ENCODE results near the gene SESTD1. TPM values are rescaled to one million over a fixed set of nuclear protein-coding genes. Genes with fewer than 3 reads are reported as not detected.
A peak's percentile ranks its signal among the peaks of the same experiment; 100 is the strongest.

SESTD1 gene
- 30.9 TPM for total RNA-seq (2013)
- polyA plus RNA-seq (10 to 100 TPM; 25.3 to 44.4 (median 25.3) TPM), polyA minus RNA-seq (8.5 and 11.1 TPM in 2 replicates), total RNA-seq (103 to 308 (median 134) reads per million in 11 experiments)

- H3K27ac ChIP-seq (ENCODE audit: low read depth in 1 of 2, low read length in 2 of 2), result peak within 1 kb of the TSS; percentile 97 to 98
- peaks cover 58% of the 10 kb centered on the region for H3K4me1 Mint-ChIP-seq
- intact Hi-C loops (cut with micrococcal nuclease), result loop anchor here in 1 of 2 donors (5.0 kb wide), 1 partner anchor 32 kb away; no protein-coding TSS in a partner anchor
These were observed at the start of gene SESTD1 for GRCh38 chr2:179264368-179265081. SESTD1 (minus strand) TSS chr2:179264832; CDS start chr2:179191841, 72,991 bp downstream.

GRCh38 chr2:179313057-179313456, 48.4 kb upstream of the SESTD1 start:
- H3K4me3 Mint-ChIP-seq, result no peak overlapping the region
- Histone ChIP-seq H3K27me3 (ENCODE audit: control insufficient read depth in 2 of 2, insufficient read depth in 2 of 2, low read length in 2 of 2) (no peaks in the 10 kb centered on the region), H3K4me2 (replicated peaks; ENCODE audit: extremely low read depth, low read length, poor library complexity, severe bottlenecking) (no peak overlapping the region), H3K4me3 (replicated peaks in 1 of 3; ENCODE audit: low read depth in 2 of 3, low read length in 3 of 3) (no peak overlapping the region), H3K4me1 (ENCODE audit: control insufficient read depth in 1 of 2, insufficient read depth in 2 of 2, low read length in 2 of 2) (no peaks in the 10 kb centered on the region), H3K27ac (ENCODE audit: low read depth in 1 of 2, low read length in 2 of 2) (no peak overlapping the region), H3K9ac (ENCODE audit: insufficient read depth, low read length, poor library complexity, severe bottlenecking) (no peak overlapping the region), H2AFZ (ENCODE audit: insufficient read depth, low read depth, low read length, poor library complexity, severe bottlenecking) (no peak overlapping the region), H3K36me3 (replicated peaks in 1 of 2; ENCODE audit: control insufficient read depth in 1 of 2, insufficient read depth in 2 of 2, low read length in 2 of 2) (no peaks in the 10 kb centered on the region), H4K20me1 (ENCODE audit: insufficient read depth, low read length) (no peaks in the 10 kb centered on the region), H3K79me2 (ENCODE audit: insufficient read depth, low read length) (no peaks in the 10 kb centered on the region), H3K9me3 (replicated peaks in 1 of 2; ENCODE audit: control insufficient read depth in 1 of 2, insufficient read depth in 1 of 2, low read length in 2 of 2) (no peaks in the 10 kb centered on the region)
- no peaks in the 10 kb centered on the region for H3K36me3 Mint-ChIP-seq
- TF ChIP-seq CTCF (IDR thresholded peaks at IDR 0.05), result no peak
- intact Hi-C loops (cut with micrococcal nuclease), result no loop called here
- H3K27me3 Mint-ChIP-seq (ENCODE audit: low read depth in 3 of 3), result peaks cover 0 to 5% (median 5%) of the 10 kb centered on the region in 3 donors
- H3K27ac Mint-ChIP-seq, result peak overlapping the region in 1 of 7 donors; percentile 50
- H3K9me3 Mint-ChIP-seq, result peaks cover 0 to 28% (median 15%) of the 10 kb centered on the region in 7 donors
- DNase-seq, result no peak
- H3K4me1 Mint-ChIP-seq, result no peaks in the 10 kb centered on the region

More at GRCh38 chr2:179264368-179265081, at the start of gene SESTD1:
- peak; percentile 62 to 74 (median 65) for DNase-seq
- Mint-ChIP-seq H3K27me3 (ENCODE audit: low read depth in 3 of 3) (no peaks in the 10 kb centered on the region), H3K9me3 (peaks cover 0 to 2% (median 0%) of the 10 kb centered on the region in 7 donors), H3K36me3 (no peaks in the 10 kb centered on the region), H3K27ac (peak within 1 kb of the TSS; percentile 99 to 100 (median 100)), H3K4me3 (peak within 1 kb of the TSS; percentile 94 to 95)
- H3K27me3 ChIP-seq (ENCODE audit: control insufficient read depth in 2 of 2, insufficient read depth in 2 of 2, low read length in 2 of 2), result no peaks in the 10 kb centered on the region
- WGBS (ENCODE audit: insufficient coverage), result 0% methylated on average over 93 of the region's 96 CpGs
- no peaks in the 10 kb centered on the region for H3K36me3 ChIP-seq (replicated peaks in 1 of 2; ENCODE audit: control insufficient read depth in 1 of 2, insufficient read depth in 2 of 2, low read length in 2 of 2)
- H3K4me3 ChIP-seq (replicated peaks in 1 of 3; ENCODE audit: low read depth in 2 of 3, low read length in 3 of 3), result peak within 1 kb of the TSS; percentile 60 to 92 (median 82)
- peaks cover 31 to 53% of the 10 kb centered on the region in 2 donors for H3K4me1 ChIP-seq (ENCODE audit: control insufficient read depth in 1 of 2, insufficient read depth in 2 of 2, low read length in 2 of 2)
- peak within 1 kb of the TSS; percentile 69 for H2AFZ ChIP-seq (ENCODE audit: insufficient read depth, low read depth, low read length, poor library complexity, severe bottlenecking)
- H4K20me1 ChIP-seq (ENCODE audit: insufficient read depth, low read length), result peaks cover 35% of the 10 kb centered on the region
- H3K9ac ChIP-seq (ENCODE audit: insufficient read depth, low read length, poor library complexity, severe bottlenecking), result peak within 1 kb of the TSS; percentile 87
- peaks cover 46% of the 10 kb centered on the region for H3K79me2 ChIP-seq (ENCODE audit: insufficient read depth, low read length)
- H3K9me3 ChIP-seq (replicated peaks in 1 of 2; ENCODE audit: control insufficient read depth in 1 of 2, insufficient read depth in 1 of 2, low read length in 2 of 2), result no peaks in the 10 kb centered on the region
- TF ChIP-seq CTCF (IDR thresholded peaks at IDR 0.05), result no peak
- peak within 1 kb of the TSS; percentile 92 for H3K4me2 ChIP-seq (replicated peaks; ENCODE audit: extremely low read depth, low read length, poor library complexity, severe bottlenecking)

All from CD14-positive monocyte (primary cell).